CD4-positive, CD25-positive, alpha-beta regulatory T cell (primary cell): ENCODE data around the gene USP2. TPM values are rescaled to one million over a fixed set of nuclear protein-coding genes. Genes with fewer than 3 reads are reported as not detected.

Source experiments
- ATAC-seq, 2 donors: fragments of 150-1000 bp; cut with Tn5 transposase; one replicate each; pipeline ENCODE4 v1.10.0; 2021; ENCODE audit warnings: low read depth in 2 of 2, moderate number of reproducible peaks in 2 of 2, moderate library complexity in 1 of 2
- DNase-seq, 3 donors: peaks; one replicate each; pipeline versions ENCODE4 v3.0.0 to v3.0.0-alpha.2; 2012 to 2022; ENCODE audit warnings: mixed read lengths in 1 of 3
- H3K27ac ChIP-seq: one replicate; pipeline ENCODE4 v1.7.0; 2013; ENCODE audit warnings: mild to moderate bottlenecking, low read length; ENCODE audit not compliant: insufficient read depth, poor library complexity, severe bottlenecking
- H3K27me3 ChIP-seq: one replicate; pipeline ENCODE4 v1.7.0; 2013; ENCODE audit warnings: low read length; ENCODE audit not compliant: control insufficient read depth, insufficient read depth
- H3K36me3 ChIP-seq: one replicate; pipeline ENCODE4 v1.7.0; 2013; ENCODE audit warnings: mild to moderate bottlenecking, low read length, moderate library complexity; ENCODE audit not compliant: control insufficient read depth, insufficient read depth
- H3K4me1 ChIP-seq: 2 replicates; pipeline ENCODE4 v1.7.0; 2013; ENCODE audit warnings: mild to moderate bottlenecking, low read length; ENCODE audit not compliant: insufficient read depth, control insufficient read depth, poor library complexity, severe bottlenecking
- H3K4me3 ChIP-seq: one replicate; pipeline ENCODE4 v1.7.0; 2013; ENCODE audit warnings: low read depth, mild to moderate bottlenecking, low read length, moderate library complexity
- H3K9me3 ChIP-seq, 2 experiments: 1 replicate in 1 of 2; 2 replicates in 1 of 2; pipeline ENCODE4 v1.7.0; 2013; ENCODE audit warnings: low read length in 2 of 2, mild to moderate bottlenecking in 1 of 2, moderate library complexity in 1 of 2; ENCODE audit not compliant: control insufficient read depth in 2 of 2
- H3K27ac Mint-ChIP-seq, 3 donors: one replicate each; pipeline ENCODE4 v1.8.0; 2020 to 2022; ENCODE audit warnings: mild to moderate bottlenecking in 3 of 3, mixed read lengths in 3 of 3, moderate library complexity in 2 of 3
- H3K27me3 Mint-ChIP-seq: one replicate; pipeline ENCODE4 v1.8.0; 2022; ENCODE audit warnings: mild to moderate bottlenecking, mixed read lengths
- H3K36me3 Mint-ChIP-seq: one replicate; pipeline ENCODE4 v1.8.0; 2020; ENCODE audit warnings: mixed read lengths
- H3K4me1 Mint-ChIP-seq, 4 donors: one replicate each; pipeline ENCODE4 v1.8.0; 2020 to 2022; ENCODE audit warnings: mixed read lengths in 4 of 4, mild to moderate bottlenecking in 1 of 4
- H3K4me3 Mint-ChIP-seq, 4 donors: one replicate each; pipeline ENCODE4 v1.8.0; 2020 to 2022; ENCODE audit warnings: mild to moderate bottlenecking in 4 of 4, mixed read lengths in 4 of 4, moderate library complexity in 3 of 4
- H3K9me3 Mint-ChIP-seq, 7 donors: one replicate each; pipeline ENCODE4 v1.8.0; 2020 to 2022; ENCODE audit warnings: mixed read lengths in 7 of 7, mild to moderate bottlenecking in 3 of 7, moderate library complexity in 2 of 7
- polyA plus RNA-seq, 4 donors: library from polyadenylated mRNA; unstranded; fragments of 300-500 nt; fragmentation: Illumina TruSeq; gene quantifications; one replicate each; pipeline ENCODE4 v1.2.3, GENCODE V29; 2021
- total RNA-seq: library from RNA; stranded (reverse); gene quantifications from one replicate; pipeline ENCODE4 v1.2.3, GENCODE V29; 2022

USP2 gene
- total and polyA plus RNA-seq, 5 donors from 2014 or later, result 0.22 to 1.6 TPM; not detected in 3

DNA sequence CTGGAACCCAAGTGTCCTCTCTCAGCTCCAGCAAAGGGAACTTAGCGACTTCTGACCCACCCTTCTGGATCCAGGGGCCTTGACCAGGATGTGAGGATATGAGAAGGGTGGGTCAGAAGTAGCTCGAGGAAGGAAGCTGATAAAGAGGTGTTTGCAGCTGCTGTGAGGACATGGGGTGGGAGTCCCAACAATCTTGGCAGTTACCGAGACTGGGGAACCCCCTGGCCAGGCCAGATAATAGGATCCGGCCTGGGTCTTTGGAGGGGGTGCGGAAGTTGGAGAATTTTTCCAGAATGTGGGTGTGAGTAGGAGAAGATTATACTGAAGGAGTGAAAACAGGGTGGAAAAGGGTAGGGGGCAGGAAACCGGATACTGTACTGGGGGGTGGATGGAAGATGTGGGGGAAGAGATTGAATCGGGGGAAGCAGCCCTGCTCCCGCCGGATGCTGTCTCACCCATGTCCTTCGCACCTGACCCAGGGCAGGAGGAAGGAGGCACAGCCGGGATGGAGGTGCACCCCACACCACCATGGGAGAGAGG, 61.7 kb downstream of the USP2 start:
- H3K27ac Mint-ChIP-seq, result peak overlapping the region in 1 of 3 donors; percentile 38
- H3K9me3 ChIP-seq, result no peaks in the 10 kb centered on the region
- H3K9me3 Mint-ChIP-seq, result no peaks in the 10 kb centered on the region
- H3K27me3 ChIP-seq, result no peaks in the 10 kb centered on the region
- H3K4me3 ChIP-seq, result no peak overlapping the region
- peaks cover 18% of the 10 kb centered on the region for H3K27me3 Mint-ChIP-seq
- H3K4me1 Mint-ChIP-seq, result peaks cover 5 to 46% (median 16%) of the 10 kb centered on the region in 4 donors
- peak overlapping the region; percentile 80 to 97 (median 89) for H3K4me3 Mint-ChIP-seq
- DNase-seq (no peak), ATAC-seq (no peak)
- peaks cover 58% of the 10 kb centered on the region for H3K4me1 ChIP-seq
- peak overlapping the region; percentile 55 for H3K27ac ChIP-seq
- H3K36me3 ChIP-seq, result no peaks in the 10 kb centered on the region
- H3K36me3 Mint-ChIP-seq, result no peaks in the 10 kb centered on the region

DNA sequence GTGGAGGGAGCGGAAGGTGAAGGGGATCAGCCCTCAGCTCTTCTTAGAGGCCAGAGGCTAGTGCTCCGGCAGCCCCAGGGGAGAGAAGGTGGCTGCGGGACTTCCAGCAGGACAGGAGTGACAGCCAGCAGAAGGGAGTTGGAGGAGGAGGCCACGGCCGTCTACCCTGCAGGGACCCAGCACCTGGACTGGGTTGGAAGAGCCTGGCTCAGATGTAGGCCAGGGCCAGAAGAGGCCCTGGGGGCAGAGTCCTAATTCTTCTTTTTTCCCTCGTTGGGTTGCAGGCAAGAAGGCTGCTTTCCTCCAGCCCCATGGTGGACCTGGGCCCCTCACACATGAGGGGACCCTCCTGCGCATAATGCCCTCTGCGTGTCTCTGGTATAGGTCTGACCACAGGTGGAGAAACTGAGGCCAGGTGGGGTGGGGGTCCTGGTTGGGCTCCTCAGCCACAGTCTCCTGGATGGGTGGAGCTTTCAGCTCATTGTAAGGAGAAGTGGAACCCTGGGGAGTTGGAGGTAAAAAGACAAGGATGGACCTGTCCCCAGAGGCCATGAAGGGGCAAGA, 62.3 kb downstream of the USP2 start:
- H3K36me3 ChIP-seq, result no peaks in the 10 kb centered on the region
- no peak overlapping the region for H3K4me3 ChIP-seq
- Mint-ChIP-seq H3K4me1 (peaks cover 5 to 52% (median 16%) of the 10 kb centered on the region in 4 donors), H3K36me3 (no peaks in the 10 kb centered on the region), H3K27me3 (peaks cover 19% of the 10 kb centered on the region), H3K4me3 (peak overlapping the region; percentile 80 to 95 (median 88)), H3K27ac (peak overlapping the region; percentile 48 to 95 (median 66)), H3K9me3 (no peaks in the 10 kb centered on the region)
- H3K27ac ChIP-seq, result peak overlapping the region; percentile 55
- no peak for DNase-seq
- H3K27me3 ChIP-seq, result no peaks in the 10 kb centered on the region
- peaks cover 62% of the 10 kb centered on the region for H3K4me1 ChIP-seq
- H3K9me3 ChIP-seq, result no peaks in the 10 kb centered on the region
- no peak for ATAC-seq

DNA sequence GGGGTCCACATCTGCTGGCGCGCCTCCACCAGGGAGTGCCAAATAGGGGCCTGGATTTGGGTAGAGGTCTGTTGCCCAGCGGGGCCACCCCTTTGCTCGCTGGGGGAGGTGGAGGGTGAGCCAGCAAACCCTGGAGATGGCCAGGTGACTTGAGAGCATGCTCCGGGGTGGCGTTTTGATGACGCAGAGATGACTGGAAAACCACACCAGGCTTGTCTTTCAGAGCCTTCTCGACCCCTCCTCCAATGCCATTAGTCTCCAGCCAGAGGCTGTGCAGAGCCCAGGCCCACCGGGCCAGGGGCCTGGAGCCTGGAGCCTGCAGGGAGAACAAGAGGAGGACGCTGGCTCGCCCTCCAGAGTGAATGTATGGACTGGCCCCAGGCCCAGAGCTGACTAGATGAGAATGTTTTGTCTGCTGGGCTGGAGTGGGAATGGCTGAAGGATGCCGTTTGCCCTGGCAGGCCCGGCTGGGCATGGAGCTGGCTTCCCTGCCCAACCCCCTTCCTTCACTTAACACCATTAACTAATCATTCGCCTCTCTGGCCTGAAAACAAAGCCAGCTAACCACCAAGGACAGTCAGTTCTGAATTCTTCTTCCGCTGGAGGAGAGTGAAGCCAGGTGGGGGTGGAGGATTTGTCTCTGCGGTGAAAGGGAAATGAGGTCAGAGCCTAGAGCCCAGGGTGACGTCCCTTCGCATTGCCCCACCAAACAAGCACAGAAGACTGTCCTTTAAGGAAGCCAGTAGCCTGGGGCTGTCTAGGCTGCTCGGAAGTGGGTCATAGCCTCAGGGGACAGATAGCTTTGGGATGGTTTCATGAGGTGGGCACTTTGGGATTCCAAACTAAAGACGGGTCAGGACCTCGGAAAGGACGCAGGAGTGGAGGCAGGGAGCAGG, 63.0 kb downstream of the USP2 start:
- Histone ChIP-seq H3K4me1 (peaks cover 62% of the 10 kb centered on the region), H3K27me3 (no peaks in the 10 kb centered on the region), H3K4me3 (no peak overlapping the region), H3K36me3 (no peaks in the 10 kb centered on the region), H3K27ac (peak overlapping the region; percentile 55), H3K9me3 (no peaks in the 10 kb centered on the region)
- Mint-ChIP-seq H3K27me3 (peaks cover 26% of the 10 kb centered on the region), H3K4me1 (peaks cover 5 to 50% (median 14%) of the 10 kb centered on the region in 4 donors), H3K4me3 (peak overlapping the region; percentile 38 to 95 (median 79)), H3K27ac (peak overlapping the region; percentile 48 to 95 (median 66)), H3K9me3 (no peaks in the 10 kb centered on the region), H3K36me3 (no peaks in the 10 kb centered on the region)
- DNase-seq (peak in 2 of 3 donors; percentile 52 to 68), ATAC-seq (peak; percentile 10 to 19)

DNA sequence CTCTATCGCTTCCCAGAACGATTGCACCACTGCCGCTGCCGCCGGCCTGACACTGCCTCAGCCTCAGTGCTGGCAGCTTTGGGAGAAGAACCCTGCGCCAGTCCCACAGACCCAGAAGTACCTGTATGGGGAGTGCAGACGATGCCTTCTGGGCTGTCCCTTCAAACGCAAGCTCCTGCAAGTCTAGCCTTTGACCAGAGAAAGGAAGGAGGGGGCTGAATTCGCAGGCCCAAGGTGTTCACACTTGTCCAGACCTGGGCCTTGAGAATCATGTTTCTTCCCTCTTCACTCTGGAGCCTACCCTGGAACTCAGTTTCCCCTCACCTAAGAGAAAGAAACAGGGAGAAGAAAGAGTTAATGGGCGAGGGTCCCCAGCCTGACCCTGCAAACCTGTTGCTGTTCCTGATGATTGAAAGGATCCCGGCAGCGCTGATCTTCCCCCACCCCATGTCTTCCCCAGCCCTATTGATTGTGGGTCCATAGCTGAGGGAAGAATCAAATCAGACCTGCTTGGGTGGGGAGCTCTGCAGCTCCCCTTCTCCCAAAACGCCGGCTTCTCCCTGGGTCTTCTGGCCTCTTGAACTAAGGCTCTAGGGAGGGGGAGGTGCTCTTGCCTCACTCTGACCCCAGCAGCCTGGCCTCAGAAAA, 63.8 kb downstream of the USP2 start:
- ATAC-seq, result no peak
- Mint-ChIP-seq H3K4me1 (peaks cover 4 to 49% (median 13%) of the 10 kb centered on the region in 4 donors), H3K9me3 (no peaks in the 10 kb centered on the region), H3K27me3 (peaks cover 26% of the 10 kb centered on the region), H3K36me3 (no peaks in the 10 kb centered on the region), H3K27ac (no peak overlapping the region), H3K4me3 (peak overlapping the region in 3 of 4 donors; percentile 11 to 95 (median 71))
- Histone ChIP-seq H3K9me3 (no peaks in the 10 kb centered on the region), H3K36me3 (no peaks in the 10 kb centered on the region), H3K4me3 (no peak overlapping the region), H3K27ac (no peak overlapping the region), H3K27me3 (no peaks in the 10 kb centered on the region), H3K4me1 (peaks cover 62% of the 10 kb centered on the region)
- DNase-seq, result no peak

DNA sequence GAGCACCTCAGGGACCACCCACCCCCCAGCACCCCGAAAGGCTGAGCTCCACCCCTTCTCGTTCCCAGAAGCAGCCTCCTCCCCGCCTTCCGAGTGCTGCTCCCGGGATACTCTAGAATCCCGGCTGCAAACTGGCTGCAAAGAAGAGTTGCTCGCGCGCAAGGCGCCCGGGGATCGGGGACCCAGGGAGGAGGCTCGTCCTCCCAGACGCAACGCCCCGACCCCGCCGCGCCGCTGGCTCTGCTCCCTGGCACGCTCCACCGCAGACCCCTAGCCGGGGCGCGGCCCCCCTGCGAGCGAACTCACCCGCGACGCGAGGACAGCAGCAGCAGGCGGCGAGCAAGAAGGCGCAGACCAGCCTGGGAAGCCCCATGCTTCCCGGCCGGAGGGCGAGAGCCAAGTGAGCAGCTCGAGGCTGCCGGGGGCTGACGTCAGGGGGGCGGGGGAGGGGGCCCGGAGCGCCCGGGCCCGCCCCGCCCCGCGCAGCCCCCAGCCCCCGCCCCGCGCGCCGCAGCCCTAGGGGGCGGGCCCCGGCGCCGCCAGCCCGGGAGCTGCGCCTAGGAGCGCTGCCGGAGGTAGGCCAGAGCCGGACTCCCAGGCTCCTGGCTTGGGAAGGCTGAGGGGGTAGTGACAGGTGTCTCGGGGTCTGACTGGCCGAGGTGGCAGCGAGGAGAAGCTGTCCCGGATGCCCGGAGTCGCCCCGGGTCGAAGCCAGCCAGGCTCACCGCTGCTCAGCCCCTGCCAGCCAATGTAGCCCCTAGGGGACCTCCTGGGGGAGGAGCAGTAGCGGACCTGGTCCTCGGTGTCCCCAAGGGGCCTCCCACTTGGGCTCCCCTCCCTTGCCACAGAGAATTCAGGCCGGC, 64.5 kb downstream of the USP2 start, which contains the start of gene MCAM:
Gene MCAM, minus strand, starts transcription at position 402 of the 863 bp plus-strand sequence. Its CDS starts 29 bp downstream, at position 373.
- no peaks in the 10 kb centered on the region for H3K27me3 ChIP-seq
- ATAC-seq (no peak), DNase-seq (no peak)
- no peaks in the 10 kb centered on the region for H3K9me3 ChIP-seq
- H3K27ac Mint-ChIP-seq, result no peak within 1 kb of the TSS
- no peaks in the 10 kb centered on the region for H3K36me3 ChIP-seq
- H3K27ac ChIP-seq, result peak within 1 kb of the TSS; percentile 14
- no peaks in the 10 kb centered on the region for H3K9me3 Mint-ChIP-seq
- peaks cover 0 to 46% (median 11%) of the 10 kb centered on the region in 4 donors for H3K4me1 Mint-ChIP-seq
- H3K4me1 ChIP-seq, result peaks cover 62% of the 10 kb centered on the region
- peak within 1 kb of the TSS; percentile 78 to 95 (median 87) for H3K4me3 Mint-ChIP-seq
- H3K36me3 Mint-ChIP-seq, result no peaks in the 10 kb centered on the region
- peak within 1 kb of the TSS; percentile 44 for H3K4me3 ChIP-seq
- peaks cover 26% of the 10 kb centered on the region for H3K27me3 Mint-ChIP-seq

DNA sequence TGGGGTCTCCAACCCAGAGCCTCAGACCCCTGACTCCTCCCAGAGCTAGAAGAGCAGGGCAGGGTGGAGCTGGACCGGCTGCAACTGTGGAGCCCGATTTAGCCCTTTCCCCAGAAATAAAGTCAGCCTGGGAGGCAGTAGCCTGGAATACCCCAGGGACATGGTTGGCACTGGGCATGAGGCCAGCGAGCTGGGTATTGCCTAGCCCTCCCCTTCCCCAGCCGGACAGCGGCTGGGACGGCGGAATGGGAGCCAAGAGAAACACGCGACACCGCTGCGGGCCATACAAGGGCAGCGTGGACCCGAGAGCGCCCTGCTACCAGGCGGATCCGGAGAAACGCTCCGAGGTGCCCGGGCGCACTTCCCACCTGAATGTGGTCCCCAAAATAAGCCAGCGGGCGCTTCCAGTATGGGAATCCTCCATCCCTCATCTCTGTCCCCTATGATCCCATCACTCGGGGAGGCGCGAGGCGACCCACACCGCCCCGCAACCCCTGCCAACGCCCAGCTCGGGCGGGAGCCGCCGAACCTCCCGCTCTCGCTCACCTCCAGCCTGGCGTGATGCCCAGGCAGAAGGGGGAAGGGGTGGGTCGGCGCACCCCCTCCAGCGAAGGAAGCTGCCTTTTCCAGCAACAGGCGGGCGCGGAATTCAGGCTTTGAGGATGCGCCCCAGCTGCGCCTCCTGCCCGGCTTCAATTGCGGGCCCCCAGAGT, 65.3 kb downstream of the USP2 start:
- Histone ChIP-seq H3K4me3 (peak overlapping the region; percentile 44), H3K27me3 (no peaks in the 10 kb centered on the region), H3K36me3 (no peaks in the 10 kb centered on the region), H3K9me3 (no peaks in the 10 kb centered on the region), H3K27ac (no peak overlapping the region), H3K4me1 (peaks cover 54% of the 10 kb centered on the region)
- Mint-ChIP-seq H3K36me3 (no peaks in the 10 kb centered on the region), H3K27ac (peak overlapping the region in 1 of 3 donors; percentile 47), H3K9me3 (no peaks in the 10 kb centered on the region), H3K4me1 (peaks cover 0 to 40% (median 8%) of the 10 kb centered on the region in 4 donors), H3K4me3 (peak overlapping the region; percentile 75 to 89 (median 82)), H3K27me3 (peaks cover 23% of the 10 kb centered on the region)
- DNase-seq (no peak), ATAC-seq (no peak)
